DMS153 treated with DMSO at 0.1 percent for 48 hours (cell line): Measurements from ENCODE around the gene ANKRD63.
A peak's percentile ranks its signal among the peaks of the same experiment; 100 is the strongest.

Source experiments
- DNase-seq: peaks from one replicate; lab custom pipeline; 2025; ENCODE audit not compliant: unreplicated experiment; lab: John Stamatoyannopoulos, UW

Gene ANKRD63

DNA sequence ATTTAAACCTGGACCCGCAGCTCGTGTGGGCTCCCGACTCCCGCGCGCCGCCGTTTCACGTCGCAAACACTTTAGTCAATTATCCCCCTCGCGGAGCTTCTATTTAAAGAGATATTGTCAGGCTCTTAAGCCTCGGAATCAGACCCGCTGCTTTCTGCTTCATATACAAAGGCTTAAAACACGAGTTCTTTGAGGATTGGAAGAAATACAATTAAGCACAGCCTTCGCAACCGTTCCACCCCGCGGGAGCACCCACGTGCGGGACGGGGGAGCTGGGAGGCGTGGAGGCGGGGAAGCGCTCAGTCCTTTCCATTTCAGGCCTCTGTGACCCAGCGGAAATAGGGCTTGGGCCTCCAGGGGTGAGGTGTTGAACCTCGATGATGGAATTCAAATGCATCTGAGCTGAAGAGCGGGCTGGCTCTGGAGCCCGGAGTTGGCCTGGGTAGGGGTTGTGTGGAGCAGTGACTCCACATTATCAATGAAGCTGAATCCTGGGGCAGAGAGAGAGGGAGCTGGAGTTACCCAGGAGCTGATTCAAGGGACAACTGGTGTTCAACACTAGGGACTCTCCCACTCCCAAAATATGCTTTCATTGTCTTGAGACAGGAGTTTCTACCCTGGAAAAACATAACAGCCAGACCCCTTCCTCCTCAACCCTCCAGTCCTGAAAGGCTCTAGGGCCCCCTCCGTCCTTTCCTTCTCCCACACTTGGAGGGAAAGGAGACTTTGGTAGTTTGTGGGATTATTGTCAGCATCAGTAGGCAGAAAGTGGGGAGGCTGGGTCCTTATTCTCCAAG lies 2.4 kb downstream of the ANKRD63 start:
- DNase-seq = no peak

DNA sequence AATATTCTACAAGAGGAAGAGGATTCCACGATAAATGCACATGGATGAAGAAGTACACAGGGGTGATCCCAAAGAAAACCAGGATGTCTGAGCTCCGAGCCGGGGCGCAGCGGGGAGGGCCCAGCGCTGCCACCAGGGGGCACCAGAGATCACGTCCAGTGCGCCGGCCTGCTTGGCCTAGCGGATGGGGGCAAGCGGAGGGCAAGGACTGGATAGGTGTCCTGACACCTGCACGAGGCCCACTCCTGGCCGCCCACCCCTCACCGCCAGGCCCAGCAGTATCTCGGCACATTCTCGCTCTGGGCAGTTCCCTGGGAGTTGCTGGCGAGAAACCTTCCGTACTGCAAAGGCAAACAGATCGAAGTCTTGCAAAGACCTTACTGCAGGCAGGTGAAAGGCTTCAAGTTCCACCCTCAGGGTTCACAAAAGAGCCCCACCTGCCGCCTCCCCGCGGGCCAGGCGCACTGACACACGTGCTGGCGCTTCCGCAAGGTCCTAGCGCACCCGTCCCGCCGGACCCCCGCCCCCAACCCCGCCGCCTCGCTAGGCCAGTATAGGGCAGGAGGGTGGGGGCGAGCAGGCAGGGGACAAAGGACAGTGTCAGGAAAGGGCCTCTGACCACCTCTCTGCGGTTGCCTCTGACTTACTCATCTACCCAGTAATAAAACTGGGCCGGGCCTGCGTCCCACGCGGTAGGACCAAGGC lies 3.3 kb downstream of the ANKRD63 start:
- DNase-seq = no peak

DNA sequence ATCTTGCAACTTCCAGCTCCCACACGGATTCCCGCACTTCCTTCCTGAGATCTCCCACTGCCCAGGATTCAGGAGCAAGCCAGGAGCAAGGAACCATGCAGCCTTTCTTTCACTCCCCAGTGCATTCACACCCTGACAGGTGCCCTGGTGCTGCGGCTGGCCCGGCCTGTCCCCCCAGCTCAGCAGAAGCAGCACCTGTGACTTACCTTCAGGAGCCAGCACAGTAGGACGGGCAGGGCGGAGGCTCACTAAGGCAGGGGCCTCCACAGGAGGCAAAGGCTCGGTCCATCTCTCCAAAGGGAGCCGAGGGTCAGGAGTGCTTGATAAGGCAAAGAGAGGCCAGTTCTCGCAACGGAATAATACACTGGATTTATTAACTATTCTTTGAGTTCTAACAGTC lies 4.8 kb downstream of the ANKRD63 start:
- DNase-seq = no peak

- DNase-seq = no peak
Measured at GRCh38 chr15:40277471-40277870, 5.4 kb downstream of the ANKRD63 start.

DNA sequence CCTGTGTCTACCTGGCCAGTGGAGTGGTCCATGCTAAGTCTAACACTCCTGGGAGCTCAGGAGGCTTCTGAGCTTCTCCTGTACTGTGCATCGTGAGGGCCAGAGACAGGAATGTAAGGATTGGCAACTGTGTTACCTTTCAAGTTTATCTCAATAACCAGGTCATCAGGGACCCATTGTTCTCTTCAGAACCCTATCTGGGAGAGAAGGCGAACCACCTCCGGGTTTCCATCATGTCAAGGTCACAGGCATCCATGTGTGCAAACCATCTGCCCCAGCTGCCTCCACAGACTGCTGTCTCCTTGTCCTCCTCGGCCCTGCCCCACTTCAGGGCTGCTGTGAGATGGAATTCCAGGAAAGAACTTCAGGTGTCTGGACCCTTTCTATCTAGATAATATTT lies 5.9 kb downstream of the ANKRD63 start:
- DNase-seq = no peak

- DNase-seq = no peak
Measured at GRCh38 chr15:40275954-40276353, 6.9 kb downstream of the ANKRD63 start.

DNA sequence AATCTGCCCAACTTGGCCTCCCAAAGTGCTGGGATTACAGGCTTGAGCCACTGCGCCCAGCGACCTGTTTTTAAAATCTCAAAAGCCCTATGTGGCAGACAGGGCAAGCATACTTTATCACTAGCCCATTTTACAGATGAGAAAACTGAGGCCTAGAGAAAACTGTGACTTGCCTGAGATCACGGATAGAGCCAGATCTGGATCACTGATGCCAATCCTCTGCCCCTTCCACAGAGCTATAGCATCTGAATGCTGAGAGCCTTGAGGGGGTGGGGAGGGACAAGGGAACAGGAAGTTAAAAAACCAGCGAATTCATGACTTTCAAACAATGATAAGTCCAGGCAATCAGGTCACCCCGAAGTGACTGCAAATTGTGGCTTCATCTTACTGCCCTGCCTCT lies 7.3 kb downstream of the ANKRD63 start:
- no peak for DNase-seq

DNA sequence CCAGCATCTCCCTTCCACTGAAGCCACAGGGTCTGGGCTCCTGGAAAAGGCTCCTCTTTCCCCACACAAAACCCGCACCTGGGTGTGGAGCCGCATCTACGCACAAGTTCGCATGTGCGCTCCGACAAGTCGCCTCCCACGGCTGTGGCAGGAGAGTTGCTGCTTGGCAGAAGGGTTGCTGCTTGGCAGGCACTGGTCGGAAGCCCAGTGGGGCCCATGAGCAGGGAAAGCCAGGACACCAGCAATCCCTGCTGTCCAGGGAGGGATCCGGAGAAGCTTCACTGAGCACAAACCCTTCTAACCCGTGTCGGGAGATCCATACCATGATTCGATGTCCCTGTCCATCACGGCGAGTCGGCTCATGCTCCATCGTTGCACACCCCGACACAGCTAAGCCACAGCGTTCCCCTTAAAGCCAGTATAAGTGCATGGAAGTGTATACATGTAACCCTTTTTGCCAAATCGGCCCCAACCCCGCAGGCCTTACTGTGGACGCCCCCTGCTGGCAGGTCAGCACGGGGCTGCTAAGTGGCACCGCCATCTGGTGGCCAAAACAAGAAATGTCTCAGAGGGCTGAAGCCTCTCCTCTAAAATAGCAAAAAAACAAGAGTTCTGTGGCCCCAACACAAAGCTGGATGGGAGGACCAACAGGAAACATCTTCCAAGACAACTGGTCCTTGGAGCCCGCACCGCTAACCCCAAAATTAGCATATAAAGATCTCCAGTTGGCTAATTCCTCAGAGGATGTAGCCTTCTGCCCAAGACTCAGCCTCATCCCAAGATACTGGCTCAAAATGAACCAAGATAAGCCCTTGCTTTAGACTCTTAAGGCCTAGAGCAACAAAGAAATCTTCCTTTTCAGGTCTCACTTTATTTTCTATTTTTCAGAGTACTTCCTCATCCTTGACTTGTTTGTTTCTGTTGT lies 8.3 kb downstream of the ANKRD63 start:
- DNase-seq = peak; percentile 37

GRCh38 chr15:40273428-40273827 lies 9.4 kb downstream of the ANKRD63 start:
- DNase-seq = no peak

DNA sequence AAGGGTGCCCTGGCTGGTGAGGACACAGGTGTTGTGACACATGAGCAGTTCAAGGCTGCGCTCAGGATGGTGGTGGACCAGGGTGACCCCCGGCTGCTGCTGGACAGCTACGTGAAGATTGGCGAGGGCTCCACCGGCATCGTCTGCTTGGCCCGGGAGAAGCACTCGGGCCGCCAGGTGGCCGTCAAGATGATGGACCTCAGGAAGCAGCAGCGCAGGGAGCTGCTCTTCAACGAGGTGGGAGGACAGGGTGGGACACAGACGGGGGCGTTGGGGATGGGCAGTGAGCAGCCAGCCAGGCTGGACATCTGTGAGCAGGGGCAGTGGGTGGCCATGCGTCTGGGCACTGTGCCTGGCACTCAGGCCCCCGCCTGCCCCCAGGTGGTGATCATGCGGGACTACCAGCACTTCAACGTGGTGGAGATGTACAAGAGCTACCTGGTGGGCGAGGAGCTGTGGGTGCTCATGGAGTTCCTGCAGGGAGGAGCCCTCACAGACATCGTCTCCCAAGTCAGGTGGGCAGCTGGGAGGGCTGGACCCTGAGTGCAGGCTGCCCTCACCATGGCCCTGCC lies 10.3 kb downstream of the ANKRD63 start:
- DNase-seq = no peak

- no peak for DNase-seq
Measured at GRCh38 chr15:40271685-40272484, 11.0 kb downstream of the ANKRD63 start.

DNA sequence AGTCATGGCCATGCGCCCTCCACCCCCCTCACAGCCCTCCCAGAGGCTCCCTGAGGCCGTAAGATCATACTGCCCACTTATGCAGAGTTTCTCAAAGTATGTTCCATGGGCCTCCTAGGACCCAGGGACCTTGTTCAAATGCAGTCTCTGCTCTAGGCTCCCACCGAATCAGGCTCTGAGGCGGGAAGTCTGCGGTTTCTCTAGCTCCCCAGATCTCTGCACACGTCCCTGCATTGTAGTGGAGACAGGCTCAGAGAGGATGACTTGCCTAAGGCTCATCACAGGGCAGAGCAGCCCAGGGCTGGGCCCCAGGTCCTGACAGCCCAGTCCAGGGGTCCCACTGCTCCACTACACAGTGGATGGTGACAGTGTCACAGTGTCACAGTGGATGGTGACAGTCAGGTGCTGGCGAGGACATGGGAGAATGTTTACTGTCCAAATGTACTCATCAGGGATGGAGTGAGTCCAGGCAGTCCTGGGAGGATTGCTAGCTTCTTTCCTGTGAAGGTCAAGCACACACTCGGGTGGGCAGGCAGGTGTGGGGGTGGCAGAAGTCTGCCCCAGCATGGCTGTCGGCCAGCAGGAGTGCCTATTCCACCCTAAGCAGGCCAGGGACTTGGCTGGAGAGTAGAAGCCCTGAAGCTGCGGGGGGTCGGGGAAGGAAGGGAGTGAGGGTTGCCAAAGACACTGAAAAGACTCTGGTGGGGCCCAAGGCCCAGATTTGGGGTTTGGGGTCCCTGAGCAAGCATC lies 12.4 kb downstream of the ANKRD63 start:
- DNase-seq = no peak

DNA sequence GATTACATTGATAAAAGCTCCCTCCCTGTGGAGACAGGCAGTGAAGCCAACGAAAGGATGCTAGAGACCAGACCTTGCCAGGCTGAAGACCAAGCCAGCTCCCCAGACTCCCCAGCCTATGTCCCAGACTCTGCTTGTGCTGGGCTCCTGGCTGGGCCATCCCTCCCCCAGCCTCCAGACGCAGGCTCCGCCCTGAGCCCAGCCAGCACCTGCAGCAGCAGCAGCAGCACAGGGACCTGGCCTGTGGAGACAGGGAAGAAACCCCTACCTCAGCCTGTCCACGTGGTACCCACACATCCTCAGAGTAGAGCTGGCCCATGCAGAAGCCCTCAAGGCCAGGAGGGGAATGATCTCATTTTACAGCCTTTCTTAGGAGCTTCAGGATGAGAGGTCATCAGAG lies 13.3 kb downstream of the ANKRD63 start:
- DNase-seq = no peak

- no peak for DNase-seq
Measured at GRCh38 chr15:40267670-40268069, 15.2 kb downstream of the ANKRD63 start.

DNA sequence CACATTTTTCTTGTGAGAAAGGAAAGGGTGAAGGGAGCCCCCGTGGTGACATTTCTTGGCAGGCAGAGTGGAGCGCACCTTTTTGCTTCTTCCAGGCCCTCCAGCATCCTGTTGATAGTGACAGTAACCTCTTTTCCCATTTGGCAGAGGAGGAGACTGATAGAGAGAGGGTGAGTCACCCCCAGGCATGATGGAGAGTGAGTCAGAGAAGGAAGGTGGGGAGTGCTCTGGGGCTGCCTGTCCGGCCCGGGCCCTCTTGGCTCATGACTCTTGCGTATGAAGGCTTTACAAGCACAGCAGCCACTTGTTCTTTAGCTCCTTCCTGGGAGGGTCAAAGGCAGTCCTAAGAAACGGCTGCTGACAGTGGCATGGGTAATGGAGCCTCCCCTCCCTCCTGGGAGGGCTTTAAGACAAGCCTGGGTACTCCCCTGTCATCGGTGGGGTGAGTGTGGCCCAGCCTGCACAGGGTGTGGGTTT lies 16.0 kb downstream of the ANKRD63 start:
- DNase-seq = no peak

GRCh38 chr15:40265875-40266274 lies 17.0 kb downstream of the ANKRD63 start:
- no peak for DNase-seq

GRCh38 chr15:40265355-40265754 lies 17.5 kb downstream of the ANKRD63 start:
- no peak for DNase-seq

DNA sequence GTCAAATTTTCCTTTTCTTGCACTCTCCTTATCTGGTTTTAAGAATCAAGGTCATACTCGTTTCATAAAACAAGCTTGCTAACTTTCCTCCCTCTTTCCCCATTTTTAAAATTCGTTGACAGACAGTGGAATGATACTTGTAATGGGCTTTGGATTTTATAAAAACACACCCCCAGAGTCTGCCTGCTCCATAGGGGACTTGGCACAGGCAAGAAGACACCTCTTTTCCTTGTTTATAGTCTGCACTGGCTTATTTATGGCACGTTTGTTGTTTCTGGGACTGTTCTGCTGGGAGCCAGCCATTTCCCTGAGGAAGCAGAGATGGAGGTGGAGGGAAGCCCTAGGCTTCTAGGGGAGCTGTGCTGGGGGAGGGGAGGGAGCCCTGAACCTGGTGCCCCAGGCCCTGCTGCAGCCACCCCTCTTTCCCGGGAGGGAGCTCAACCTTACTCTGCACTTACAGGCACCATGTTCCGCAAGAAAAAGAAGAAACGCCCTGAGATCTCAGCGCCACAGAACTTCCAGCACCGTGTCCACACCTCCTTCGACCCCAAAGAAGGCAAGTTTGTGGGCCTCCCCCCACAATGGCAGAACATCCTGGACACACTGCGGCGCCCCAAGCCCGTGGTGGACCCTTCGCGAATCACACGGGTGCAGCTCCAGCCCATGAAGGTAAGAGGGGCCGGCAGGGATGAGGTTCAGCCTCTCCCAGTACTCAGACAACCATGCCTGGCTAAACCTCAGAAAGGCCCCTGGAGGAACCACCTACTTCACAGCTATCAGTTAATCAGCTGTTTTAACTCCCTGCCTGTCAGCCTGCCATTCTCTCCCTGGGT lies 18.3 kb downstream of the ANKRD63 start:
- DNase-seq = no peak
